ENCODE data around the gene ADAT3.
"Not testable (repeated sequence)": the region's sequence is repeated elsewhere in the genome, so short reads cannot be mapped to it uniquely, and the experiment has no call there.

The ADAT3 gene

GRCh38 chr19:1882786-1883692 lies 22.2 kb upstream of the ADAT3 start:
- Histone ChIP-seq H3K36me3 (ENCODE audit: control insufficient read depth in 5 of 5, insufficient read depth in 5 of 5, low read length in 5 of 5) (peaks cover 0 to 14% (median 4%) of the 10 kb centered on the region in 5 donors), H3K27ac (ENCODE audit: low read depth, low read length) (peak overlapping the region; percentile 52), H3K27me3 (ENCODE audit: control insufficient read depth in 5 of 5, insufficient read depth in 4 of 5, low read length in 5 of 5) (no peaks in the 10 kb centered on the region), H3K4me1 (ENCODE audit: control insufficient read depth in 5 of 5, insufficient read depth in 5 of 5, low read length in 5 of 5) (peaks cover 23 to 54% (median 50%) of the 10 kb centered on the region in 5 donors), H3K9ac (ENCODE audit: low read length in 5 of 5) (peak overlapping the region; percentile 2 to 95 (median 82)), H3K9me3 (ENCODE audit: control insufficient read depth in 5 of 5, low read length in 5 of 5) (no peaks in the 10 kb centered on the region), H3K4me3 (ENCODE audit: low read depth in 1 of 5, low read length in 5 of 5) (peak overlapping the region; percentile 81 to 94 (median 91))

GRCh38 chr19:1883784-1884183 lies 21.4 kb upstream of the ADAT3 start:
- H3K4me1 ChIP-seq (ENCODE audit: control insufficient read depth in 5 of 5, insufficient read depth in 5 of 5, low read length in 5 of 5): peaks cover 23 to 54% (median 50%) of the 10 kb centered on the region in 5 donors
- peaks cover 0 to 14% (median 4%) of the 10 kb centered on the region in 5 donors for H3K36me3 ChIP-seq (ENCODE audit: control insufficient read depth in 5 of 5, insufficient read depth in 5 of 5, low read length in 5 of 5)
- peak overlapping the region; percentile 52 for H3K27ac ChIP-seq (ENCODE audit: low read depth, low read length)
- no peaks in the 10 kb centered on the region for H3K9me3 ChIP-seq (ENCODE audit: control insufficient read depth in 5 of 5, low read length in 5 of 5)
- peak overlapping the region; percentile 82 to 95 (median 87) for H3K9ac ChIP-seq (ENCODE audit: low read length in 5 of 5)
- no peaks in the 10 kb centered on the region for H3K27me3 ChIP-seq (ENCODE audit: control insufficient read depth in 5 of 5, insufficient read depth in 4 of 5, low read length in 5 of 5)
- H3K4me3 ChIP-seq (ENCODE audit: low read depth in 1 of 5, low read length in 5 of 5): peak overlapping the region; percentile 81 to 94 (median 91)

- H3K27ac ChIP-seq (ENCODE audit: low read depth, low read length): peak overlapping the region; percentile 52
- peaks cover 23 to 54% (median 50%) of the 10 kb centered on the region in 5 donors for H3K4me1 ChIP-seq (ENCODE audit: control insufficient read depth in 5 of 5, insufficient read depth in 5 of 5, low read length in 5 of 5)
- peak overlapping the region; percentile 82 to 95 (median 87) for H3K9ac ChIP-seq (ENCODE audit: low read length in 5 of 5)
These were observed 20.9 kb upstream of the ADAT3 start for GRCh38 chr19:1884291-1884718.

GRCh38 chr19:1884719-1885334 lies 20.4 kb upstream of the ADAT3 start:
- Histone ChIP-seq H3K36me3 (ENCODE audit: control insufficient read depth in 5 of 5, insufficient read depth in 5 of 5, low read length in 5 of 5) (peaks cover 0 to 12% (median 4%) of the 10 kb centered on the region in 5 donors), H3K4me1 (ENCODE audit: control insufficient read depth in 5 of 5, insufficient read depth in 5 of 5, low read length in 5 of 5) (peaks cover 23 to 54% (median 50%) of the 10 kb centered on the region in 5 donors), H3K4me3 (ENCODE audit: low read depth in 1 of 5, low read length in 5 of 5) (peak overlapping the region; percentile 81 to 94 (median 91)), H3K9ac (ENCODE audit: low read length in 5 of 5) (peak overlapping the region; percentile 82 to 95 (median 87)), H3K27me3 (ENCODE audit: control insufficient read depth in 5 of 5, insufficient read depth in 4 of 5, low read length in 5 of 5) (no peaks in the 10 kb centered on the region), H3K27ac (ENCODE audit: low read depth, low read length) (peak overlapping the region; percentile 52), H3K9me3 (ENCODE audit: control insufficient read depth in 5 of 5, low read length in 5 of 5) (no peaks in the 10 kb centered on the region)

More at GRCh38 chr19:1884291-1884718, 20.9 kb upstream of the ADAT3 start:
- no peaks in the 10 kb centered on the region for H3K27me3 ChIP-seq (ENCODE audit: control insufficient read depth in 5 of 5, insufficient read depth in 4 of 5, low read length in 5 of 5)
- H3K4me3 ChIP-seq (ENCODE audit: low read depth in 1 of 5, low read length in 5 of 5): peak overlapping the region; percentile 81 to 94 (median 91)
- H3K9me3 ChIP-seq (ENCODE audit: control insufficient read depth in 5 of 5, low read length in 5 of 5): no peaks in the 10 kb centered on the region
- H3K36me3 ChIP-seq (ENCODE audit: control insufficient read depth in 5 of 5, insufficient read depth in 5 of 5, low read length in 5 of 5): peaks cover 0 to 13% (median 4%) of the 10 kb centered on the region in 5 donors

- Histone ChIP-seq H3K27ac (ENCODE audit: low read depth, low read length) (peak within 1 kb of the TSS; percentile 52), H3K9ac (ENCODE audit: low read length in 5 of 5) (peak within 1 kb of the TSS; percentile 82 to 95 (median 87)), H3K4me1 (ENCODE audit: control insufficient read depth in 5 of 5, insufficient read depth in 5 of 5, low read length in 5 of 5) (peaks cover 23 to 48% (median 44%) of the 10 kb centered on the region in 5 donors), H3K4me3 (ENCODE audit: low read depth in 1 of 5, low read length in 5 of 5) (peak within 1 kb of the TSS; percentile 81 to 94 (median 91))
- H3K9me3 ChIP-seq (ENCODE audit: control insufficient read depth in 5 of 5, low read length in 5 of 5); H3K36me3 ChIP-seq (ENCODE audit: control insufficient read depth in 5 of 5, insufficient read depth in 5 of 5, low read length in 5 of 5); H3K27me3 ChIP-seq (ENCODE audit: control insufficient read depth in 5 of 5, insufficient read depth in 4 of 5, low read length in 5 of 5): not testable (repeated sequence)
These were observed 19.6 kb upstream of the ADAT3 start, which contains the start of gene ABHD17A for GRCh38 chr19:1885398-1886119. Gene ABHD17A (minus strand): TSS chr19:1885496. CDS start chr19:1881566, 3,930 bp downstream.

- H3K27ac ChIP-seq (ENCODE audit: low read depth, low read length); H3K9me3 ChIP-seq (ENCODE audit: control insufficient read depth in 5 of 5, low read length in 5 of 5); H3K9ac ChIP-seq (ENCODE audit: low read length in 5 of 5); H3K4me3 ChIP-seq (ENCODE audit: low read depth in 1 of 5, low read length in 5 of 5); H3K27me3 ChIP-seq (ENCODE audit: control insufficient read depth in 5 of 5, insufficient read depth in 4 of 5, low read length in 5 of 5); H3K36me3 ChIP-seq (ENCODE audit: control insufficient read depth in 5 of 5, insufficient read depth in 5 of 5, low read length in 5 of 5): not testable (repeated sequence)
- H3K4me1 ChIP-seq (ENCODE audit: control insufficient read depth in 5 of 5, insufficient read depth in 5 of 5, low read length in 5 of 5): peaks cover 23 to 43% (median 40%) of the 10 kb centered on the region in 5 donors
These were observed 18.8 kb upstream of the ADAT3 start for GRCh38 chr19:1886360-1886759.

GRCh38 chr19:1888385-1888784 lies 16.8 kb upstream of the ADAT3 start:
- Histone ChIP-seq H3K9ac (ENCODE audit: low read length in 5 of 5) (no peak overlapping the region), H3K9me3 (ENCODE audit: control insufficient read depth in 5 of 5, low read length in 5 of 5) (no peaks in the 10 kb centered on the region), H3K4me1 (ENCODE audit: control insufficient read depth in 5 of 5, insufficient read depth in 5 of 5, low read length in 5 of 5) (peaks cover 12 to 27% (median 23%) of the 10 kb centered on the region in 5 donors), H3K36me3 (ENCODE audit: control insufficient read depth in 5 of 5, insufficient read depth in 5 of 5, low read length in 5 of 5) (no peaks in the 10 kb centered on the region), H3K27ac (ENCODE audit: low read depth, low read length) (no peak overlapping the region), H3K27me3 (ENCODE audit: control insufficient read depth in 5 of 5, insufficient read depth in 4 of 5, low read length in 5 of 5) (no peaks in the 10 kb centered on the region), H3K4me3 (ENCODE audit: low read depth in 1 of 5, low read length in 5 of 5) (no peak overlapping the region)

- Histone ChIP-seq H3K4me1 (ENCODE audit: control insufficient read depth in 5 of 5, insufficient read depth in 5 of 5, low read length in 5 of 5) (peaks cover 3 to 12% (median 8%) of the 10 kb centered on the region in 5 donors), H3K27ac (ENCODE audit: low read depth, low read length) (no peak overlapping the region), H3K9ac (ENCODE audit: low read length in 5 of 5) (no peak overlapping the region), H3K9me3 (ENCODE audit: control insufficient read depth in 5 of 5, low read length in 5 of 5) (no peaks in the 10 kb centered on the region), H3K27me3 (ENCODE audit: control insufficient read depth in 5 of 5, insufficient read depth in 4 of 5, low read length in 5 of 5) (no peaks in the 10 kb centered on the region), H3K4me3 (ENCODE audit: low read depth in 1 of 5, low read length in 5 of 5) (no peak overlapping the region), H3K36me3 (ENCODE audit: control insufficient read depth in 5 of 5, insufficient read depth in 5 of 5, low read length in 5 of 5) (no peaks in the 10 kb centered on the region)
These were observed 15.3 kb upstream of the ADAT3 start for GRCh38 chr19:1889907-1890306.

GRCh38 chr19:1893791-1894190 lies 11.4 kb upstream of the ADAT3 start:
- Histone ChIP-seq H3K9me3 (ENCODE audit: control insufficient read depth in 5 of 5, low read length in 5 of 5) (no peaks in the 10 kb centered on the region), H3K27ac (ENCODE audit: low read depth, low read length) (no peak overlapping the region), H3K9ac (ENCODE audit: low read length in 5 of 5) (no peak overlapping the region), H3K36me3 (ENCODE audit: control insufficient read depth in 5 of 5, insufficient read depth in 5 of 5, low read length in 5 of 5) (no peaks in the 10 kb centered on the region), H3K4me3 (ENCODE audit: low read depth in 1 of 5, low read length in 5 of 5) (no peak overlapping the region), H3K4me1 (ENCODE audit: control insufficient read depth in 5 of 5, insufficient read depth in 5 of 5, low read length in 5 of 5) (peaks cover 4 to 32% (median 19%) of the 10 kb centered on the region in 5 donors), H3K27me3 (ENCODE audit: control insufficient read depth in 5 of 5, insufficient read depth in 4 of 5, low read length in 5 of 5) (no peaks in the 10 kb centered on the region)
